Endothelial cell of umbilical vein (primary cell): ENCODE data around the gene PDHX.

ENCODE experiments used
- JUN ChIP-seq: IDR thresholded peaks from 2 replicates; pipeline ENCODE4 v1.6.1; 2011; ENCODE audit warnings: borderline replicate concordance, low read depth; ENCODE audit not compliant: insufficient read length, insufficient read depth
- POLR2AphosphoS5 ChIP-seq: IDR thresholded peaks from 2 replicates; pipeline ENCODE4 v1.6.1; 2012; ENCODE audit warnings: low read depth, mild to moderate bottlenecking, control low read depth, low read length, moderate library complexity; ENCODE audit not compliant: insufficient read depth
- TF ChIP-seq, protein P1 (sequence below), 2 donors: IDR thresholded peaks; 1 replicate in 1 of 2; 2 replicates in 1 of 2; pipeline ENCODE4 v1.5.1; 2011; ENCODE audit warnings: low read length in 2 of 2, mild to moderate bottlenecking in 2 of 2, moderate library complexity in 2 of 2, control low read depth in 1 of 2, inconsistent platforms in 1 of 2, low read depth in 1 of 2; ENCODE audit not compliant: insufficient read depth in 1 of 2; ENCODE audit errors: extremely low read depth in 1 of 2

- TF ChIP-seq, protein P1, sequence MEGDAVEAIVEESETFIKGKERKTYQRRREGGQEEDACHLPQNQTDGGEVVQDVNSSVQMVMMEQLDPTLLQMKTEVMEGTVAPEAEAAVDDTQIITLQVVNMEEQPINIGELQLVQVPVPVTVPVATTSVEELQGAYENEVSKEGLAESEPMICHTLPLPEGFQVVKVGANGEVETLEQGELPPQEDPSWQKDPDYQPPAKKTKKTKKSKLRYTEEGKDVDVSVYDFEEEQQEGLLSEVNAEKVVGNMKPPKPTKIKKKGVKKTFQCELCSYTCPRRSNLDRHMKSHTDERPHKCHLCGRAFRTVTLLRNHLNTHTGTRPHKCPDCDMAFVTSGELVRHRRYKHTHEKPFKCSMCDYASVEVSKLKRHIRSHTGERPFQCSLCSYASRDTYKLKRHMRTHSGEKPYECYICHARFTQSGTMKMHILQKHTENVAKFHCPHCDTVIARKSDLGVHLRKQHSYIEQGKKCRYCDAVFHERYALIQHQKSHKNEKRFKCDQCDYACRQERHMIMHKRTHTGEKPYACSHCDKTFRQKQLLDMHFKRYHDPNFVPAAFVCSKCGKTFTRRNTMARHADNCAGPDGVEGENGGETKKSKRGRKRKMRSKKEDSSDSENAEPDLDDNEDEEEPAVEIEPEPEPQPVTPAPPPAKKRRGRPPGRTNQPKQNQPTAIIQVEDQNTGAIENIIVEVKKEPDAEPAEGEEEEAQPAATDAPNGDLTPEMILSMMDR (IDR thresholded peaks at IDR 0.05; ENCODE audit: extremely low read depth in 1 of 2, insufficient read depth in 1 of 2, low read depth in 1 of 2, low read length in 2 of 2): no peak
- TF ChIP-seq POLR2AphosphoS5: no peak
- TF ChIP-seq JUN: no peak
Measured at GRCh38 chr11:34987617-34988016, 71.2 kb downstream of the PDHX start.
